ENCODE results near the gene NUDCD3. TPM values are rescaled to one million over a fixed set of nuclear protein-coding genes. Genes with fewer than 3 reads are reported as not detected.
A peak's percentile ranks its signal among the peaks of the same experiment; 100 is the strongest.

NUDCD3 gene
- total RNA-seq, 1 experiment from 2014 or later: 71.9 TPM

- Histone ChIP-seq H2BK20ac (ENCODE audit: low read depth, low read length, poor library complexity, severe bottlenecking) (no peak overlapping the region), H3K27ac (ENCODE audit: insufficient read length, low read depth, low read length) (no peak overlapping the region), H3K23me2 (ENCODE audit: insufficient read length, low read depth, low read length, poor library complexity, severe bottlenecking) (no peaks in the 10 kb centered on the region), H2AK5ac (ENCODE audit: insufficient read length, low read length) (no peak overlapping the region), H3K18ac (ENCODE audit: insufficient read length, low read depth, low read length) (no peak overlapping the region), H4K91ac (ENCODE audit: insufficient read length, low read depth, low read length) (no peak overlapping the region), H3K23ac (ENCODE audit: insufficient read length, low read depth, low read length) (no peak overlapping the region), H2BK12ac (ENCODE audit: insufficient read length, low read depth, low read length) (no peak overlapping the region), H2BK5ac (ENCODE audit: insufficient read length, low read length) (no peak overlapping the region), H4K5ac (ENCODE audit: insufficient read length, low read depth, low read length) (no peak overlapping the region), H3K9me3 (ENCODE audit: control insufficient read depth, low read depth, low read length) (no peaks in the 10 kb centered on the region), H4K8ac (replicated peaks; ENCODE audit: insufficient read length, low read depth, low read length) (no peak overlapping the region), H2BK15ac (ENCODE audit: low read depth, low read length) (no peak overlapping the region), H2BK120ac (ENCODE audit: low read depth, low read length, poor library complexity, severe bottlenecking) (no peak overlapping the region), H3K79me1 (ENCODE audit: insufficient read depth, low read depth, low read length, poor library complexity, severe bottlenecking) (no peaks in the 10 kb centered on the region), H4K20me1 (ENCODE audit: control insufficient read depth, insufficient read depth, insufficient read length) (no peaks in the 10 kb centered on the region), H3K14ac (ENCODE audit: insufficient read depth, low read length) (no peak overlapping the region), H3K4me2 (ENCODE audit: insufficient read depth, insufficient read length, low read length) (no peak overlapping the region), H3K79me2 (ENCODE audit: insufficient read depth, low read length) (no peaks in the 10 kb centered on the region), H3T11ph (ENCODE audit: low read length) (no peak overlapping the region), H3K56ac (ENCODE audit: insufficient read length, low read depth, low read length) (no peak overlapping the region), H3K4ac (ENCODE audit: low read depth, low read length) (no peak overlapping the region), H3K27me3 (ENCODE audit: insufficient read depth, low read length) (no peaks in the 10 kb centered on the region), H2AFZ (ENCODE audit: low read length) (no peak overlapping the region), H3K9ac (ENCODE audit: extremely low read depth, insufficient read length, low read length) (no peak overlapping the region), H3K4me1 (ENCODE audit: insufficient read depth, low read length) (no peaks in the 10 kb centered on the region)
- H3K27me3 Mint-ChIP-seq (ENCODE audit: low read depth): peaks cover 1% of the 10 kb centered on the region; the same call in 1 of the 2 replicates
- WGBS (ENCODE audit: extremely low coverage, insufficient read length, low lambda C conversion rate): no CpG with 5 or more reads among the region's 4 CpGs
- peak overlapping the region in 1 of 3 experiments; percentile 30; a peak in 1 of 7 replicates for H3K27ac Mint-ChIP-seq
- H3K9me3 Mint-ChIP-seq: no peaks in the 10 kb centered on the region
- TF ChIP-seq CTCF (conservative IDR thresholded peaks at IDR 0.05): no peak
- no peaks in the 10 kb centered on the region for H3K4me1 Mint-ChIP-seq
- peaks cover 7 to 21% (median 7%) of the 10 kb centered on the region in 3 experiments; a peak in 6 of 7 replicates for H3K36me3 Mint-ChIP-seq (ENCODE audit: insufficient read depth in 1 of 3, low read depth in 3 of 3)
- peak; percentile 3 for DNase-seq
- H3K4me3 Mint-ChIP-seq: no peak overlapping the region
Observed at GRCh38 chr7:44395067-44395466, 95.4 kb downstream of the NUDCD3 start.

Data from H9 (cell line).